GM18520 (cell line): ENCODE results near the gene MUC5B.
"Not testable (repeated sequence)": the region's sequence is repeated elsewhere in the genome, so short reads cannot be mapped to it uniquely, and the experiment has no call there.

Experiments used
- ATAC-seq: cut with Tn5 transposase; IDR thresholded peaks from one replicate; pipeline ENCODE4 v1.9.1; 2021; ENCODE audit not compliant: unreplicated experiment

Gene MUC5B

GRCh38 chr11:1242751-1243150, 19.9 kb downstream of the MUC5B start:
- not testable (repeated sequence) for ATAC-seq

GRCh38 chr11:1243521-1243920, 20.7 kb downstream of the MUC5B start:
- not testable (repeated sequence) for ATAC-seq

- not testable (repeated sequence) for ATAC-seq
Measured at GRCh38 chr11:1244557-1244956, 21.7 kb downstream of the MUC5B start.

- ATAC-seq = not testable (repeated sequence)
Measured at GRCh38 chr11:1245717-1246116, 22.9 kb downstream of the MUC5B start.

GRCh38 chr11:1246301-1246700, 23.4 kb downstream of the MUC5B start:
- ATAC-seq = not testable (repeated sequence)

- ATAC-seq = not testable (repeated sequence)
Measured at GRCh38 chr11:1247026-1247425, 24.2 kb downstream of the MUC5B start.

- not testable (repeated sequence) for ATAC-seq
Measured at GRCh38 chr11:1248951-1249350, 26.1 kb downstream of the MUC5B start.

- ATAC-seq = not testable (repeated sequence)
Measured at GRCh38 chr11:1250411-1250810, 27.5 kb downstream of the MUC5B start.

GRCh38 chr11:1251236-1251770, 28.4 kb downstream of the MUC5B start:
- ATAC-seq = no peak

- no peak for ATAC-seq
Measured at GRCh38 chr11:1252371-1253102, 29.7 kb downstream of the MUC5B start.

GRCh38 chr11:1253103-1253485, 30.2 kb downstream of the MUC5B start:
- no peak for ATAC-seq

GRCh38 chr11:1254086-1254648, 31.3 kb downstream of the MUC5B start:
- no peak for ATAC-seq

GRCh38 chr11:1254733-1255132, 31.9 kb downstream of the MUC5B start:
- no peak for ATAC-seq

- ATAC-seq = no peak
Measured at GRCh38 chr11:1255151-1255550, 32.3 kb downstream of the MUC5B start.

- no peak for ATAC-seq
Measured at GRCh38 chr11:1256257-1257045, 33.6 kb downstream of the MUC5B start.

- ATAC-seq = no peak
Measured at GRCh38 chr11:1257366-1257765, 34.5 kb downstream of the MUC5B start.

- ATAC-seq = no peak
Measured at GRCh38 chr11:1257916-1258315, 35.0 kb downstream of the MUC5B start.

- ATAC-seq = no peak
Measured at GRCh38 chr11:1258401-1259075, 35.7 kb downstream of the MUC5B start.

GRCh38 chr11:1259076-1259461, 36.2 kb downstream of the MUC5B start:
- no peak for ATAC-seq

GRCh38 chr11:1259561-1259960, 36.7 kb downstream of the MUC5B start:
- no peak for ATAC-seq

GRCh38 chr11:1260023-1260501, 37.2 kb downstream of the MUC5B start:
- ATAC-seq = no peak
